Body of pancreas (tissue), 4 donors: ENCODE measurements around the gene STPG3. TPM values are rescaled to one million over a fixed set of nuclear protein-coding genes. Genes with fewer than 3 reads are reported as not detected.

Experiments
- ATAC-seq: fragments of 150-250 bp; one replicate; pipeline ENCODE4 v1.9.1; 2016
- DNase-seq, 4 donors: peaks; one replicate each; pipeline ENCODE4 v3.0.0-alpha.2; 2019
- H3K27ac ChIP-seq, 4 donors: fragments of 200-600 bp; sonication (generic); 1 replicate in 3 of 4; 2 replicates in 1 of 4; pipeline versions ENCODE4 v1.5.1 to v1.6.1; 2016 to 2019; ENCODE audit warnings: mild to moderate bottlenecking in 1 of 4, mixed read lengths in 1 of 4, moderate library complexity in 1 of 4
- H3K27me3 ChIP-seq, 2 donors: fragments of 200-600 bp; sonication (generic); one replicate each; pipeline ENCODE4 v1.6.0; 2016; ENCODE audit warnings: mild to moderate bottlenecking in 1 of 2
- H3K36me3 ChIP-seq, 2 donors: fragments of 200-600 bp; sonication (generic); replicated peaks in 1 of 2; 2 replicates each; pipeline ENCODE4 v1.5.1; 2016; ENCODE audit warnings: low read depth in 2 of 2; ENCODE audit not compliant: insufficient read depth in 1 of 2
- H3K4me1 ChIP-seq: fragments of 200-600 bp; sonication (generic); one replicate; pipeline ENCODE4 v1.6.0; 2016
- H3K4me3 ChIP-seq, 2 donors: fragments of 200-600 bp; sonication (generic); 1 replicate in 1 of 2; 2 replicates in 1 of 2; pipeline ENCODE4 v1.5.1; 2016 to 2019
- H3K9me3 ChIP-seq, 3 donors: fragments of 200-600 bp; sonication (generic); 1 replicate in 2 of 3; 2 replicates in 1 of 3; pipeline ENCODE4 v1.5.1; 2016
- CTCF ChIP-seq, 7 experiments: fragments of 450-650 bp in 4 of 7; fragments of 200-600 bp in 3 of 7; sonication (generic) in 3 of 7; IDR thresholded peaks; one replicate each; pipeline ENCODE4 v1.5.1; 2016 to 2019; ENCODE audit warnings: antibody characterized with exemption in 7 of 7
- POLR2A ChIP-seq, 3 donors: fragments of 450-650 bp; IDR thresholded peaks; one replicate each; pipeline ENCODE4 v1.6.1; 2016; ENCODE audit warnings: antibody characterized with exemption in 3 of 3, mild to moderate bottlenecking in 2 of 3
- WGBS, 2 donors: methylation state at CpG; one replicate each; pipeline ENCODE4 v1.1.5; 2017; 5-methylcytosine and 5-hydroxymethylcytosine counted together
- intact Hi-C: fragments of 100-400 bp; cut with DNase I; formaldehyde crosslinking; loops from one replicate; pipeline ENCODE4 v1.15.1; 2023
- total RNA-seq, 2 donors: library from RNA; depleted of rRNA; stranded (reverse); fragments of >200 nt; gene quantifications; one replicate each; pipeline ENCODE4 v1.1.0, GENCODE V29; 2016

The STPG3 gene
- total RNA-seq, 2 donors from 2014 or later = not detected

- Histone ChIP-seq H3K27me3 (no peaks in the 10 kb centered on the region), H3K9me3 (no peaks in the 10 kb centered on the region), H3K4me3 (no peak overlapping the region), H3K4me1 (peaks cover 62% of the 10 kb centered on the region), H3K36me3 (no peaks in the 10 kb centered on the region), H3K27ac (peak overlapping the region; percentile 84 to 95 (median 92))
- DNase-seq (peak; percentile 87 to 91 (median 90)), ATAC-seq (peak; percentile 55)
- intact Hi-C loops = no loop called here
- 12 to 21% methylated on average over 11 of the region's 11 CpGs for WGBS, 2 donors
- TF ChIP-seq CTCF (IDR thresholded peaks at IDR 0.05) (no peak), POLR2A (IDR thresholded peaks at IDR 0.05) (no peak)
Measured at GRCh38 chr9:137294091-137294680, 43.1 kb downstream of the STPG3 start.

DNA sequence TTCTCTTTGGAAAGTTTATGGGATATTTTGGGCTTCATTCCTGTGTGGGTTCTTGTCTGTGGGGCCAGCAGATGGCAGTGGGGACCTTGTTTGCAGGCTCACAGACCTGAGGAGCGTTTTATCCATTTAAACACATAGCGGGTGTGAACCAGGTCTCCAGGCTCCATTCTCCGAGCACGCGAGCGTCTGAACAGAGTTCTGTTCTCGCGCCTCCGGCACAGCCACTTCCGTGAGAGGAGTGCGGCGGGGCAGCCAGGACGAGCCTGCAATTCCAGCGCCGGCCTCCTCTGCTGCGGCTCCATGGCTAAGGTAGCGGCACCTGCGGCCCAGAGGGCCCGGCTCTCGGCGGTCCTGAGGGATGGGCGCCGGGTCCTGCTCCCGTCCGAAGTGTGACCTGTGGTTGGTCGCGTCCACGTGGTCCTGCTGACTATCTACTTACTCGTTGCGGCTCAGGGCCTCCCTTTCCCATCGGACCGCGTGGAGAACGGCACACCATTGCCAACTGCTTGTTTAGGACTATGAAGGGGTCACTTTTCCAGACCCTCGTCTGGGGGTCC lies 43.7 kb downstream of the STPG3 start:
- TF ChIP-seq CTCF (IDR thresholded peaks at IDR 0.05) (peak in 3 of 7 experiments; percentile 4 to 31 (median 11)), POLR2A (IDR thresholded peaks at IDR 0.05) (no peak)
- no peaks in the 10 kb centered on the region for H3K27me3 ChIP-seq

DNA sequence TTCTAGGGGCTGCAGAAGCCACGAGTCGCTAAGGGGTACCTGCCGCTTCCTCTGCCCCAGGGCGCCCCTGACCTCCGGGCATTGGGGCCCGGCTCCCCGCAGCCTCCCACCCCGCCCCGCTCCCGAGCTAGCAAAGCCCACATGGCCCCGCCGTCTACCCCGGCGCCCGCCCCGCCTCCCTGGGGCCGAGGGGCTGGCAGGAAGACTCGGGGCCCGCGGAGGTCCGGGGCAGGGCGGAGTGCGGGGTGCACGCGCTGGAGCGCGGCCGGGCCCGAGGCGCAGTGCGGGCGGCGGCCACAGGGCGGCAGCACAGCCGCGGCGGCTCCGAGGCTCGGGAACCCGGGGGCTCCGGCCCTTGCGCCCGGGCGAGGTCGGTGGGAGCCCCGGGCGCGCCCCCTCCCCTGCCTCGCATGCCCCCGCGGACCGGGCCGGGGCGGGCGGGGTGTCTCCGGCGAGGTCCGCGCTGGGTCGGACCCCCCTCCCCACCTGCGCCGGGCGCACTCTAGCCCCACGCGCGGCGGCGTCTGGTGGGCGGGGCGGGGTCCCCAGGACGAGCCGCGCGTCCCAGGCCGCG lies 44.2 kb downstream of the STPG3 start:
- Histone ChIP-seq H3K27me3 (no peaks in the 10 kb centered on the region), H3K36me3 (no peaks in the 10 kb centered on the region), H3K9me3 (no peaks in the 10 kb centered on the region), H3K4me1 (peaks cover 72% of the 10 kb centered on the region), H3K4me3 (no peak overlapping the region), H3K27ac (peak overlapping the region; percentile 84 to 95 (median 92))
- peak; percentile 41 for ATAC-seq
- intact Hi-C loops = no loop called here
- peak in 3 of 4 donors; percentile 46 to 60 (median 57) for DNase-seq
- 6% methylated on average over 33 of the region's 76 CpGs; no CpG with 5 or more reads in 1 of the 2 donors for WGBS, 2 donors
- no peak for TF ChIP-seq POLR2A (IDR thresholded peaks at IDR 0.05)
- peak in 4 of 7 experiments; percentile 85 to 90 (median 86) for TF ChIP-seq CTCF (IDR thresholded peaks at IDR 0.05)

More for the DNA sequence above, 43.7 kb downstream of the STPG3 start:
- H3K9me3 ChIP-seq = no peaks in the 10 kb centered on the region
- WGBS, 2 donors = 38 to 77% methylated on average over 12 to 35 of the region's 35 CpGs
- no peak overlapping the region for H3K4me3 ChIP-seq
- intact Hi-C loops = no loop called here
- peak overlapping the region; percentile 84 to 95 (median 92) for H3K27ac ChIP-seq
- no peaks in the 10 kb centered on the region for H3K36me3 ChIP-seq
- DNase-seq = peak in 2 of 4 donors; percentile 39 to 41
- peaks cover 66% of the 10 kb centered on the region for H3K4me1 ChIP-seq
- no peak for ATAC-seq

DNA sequence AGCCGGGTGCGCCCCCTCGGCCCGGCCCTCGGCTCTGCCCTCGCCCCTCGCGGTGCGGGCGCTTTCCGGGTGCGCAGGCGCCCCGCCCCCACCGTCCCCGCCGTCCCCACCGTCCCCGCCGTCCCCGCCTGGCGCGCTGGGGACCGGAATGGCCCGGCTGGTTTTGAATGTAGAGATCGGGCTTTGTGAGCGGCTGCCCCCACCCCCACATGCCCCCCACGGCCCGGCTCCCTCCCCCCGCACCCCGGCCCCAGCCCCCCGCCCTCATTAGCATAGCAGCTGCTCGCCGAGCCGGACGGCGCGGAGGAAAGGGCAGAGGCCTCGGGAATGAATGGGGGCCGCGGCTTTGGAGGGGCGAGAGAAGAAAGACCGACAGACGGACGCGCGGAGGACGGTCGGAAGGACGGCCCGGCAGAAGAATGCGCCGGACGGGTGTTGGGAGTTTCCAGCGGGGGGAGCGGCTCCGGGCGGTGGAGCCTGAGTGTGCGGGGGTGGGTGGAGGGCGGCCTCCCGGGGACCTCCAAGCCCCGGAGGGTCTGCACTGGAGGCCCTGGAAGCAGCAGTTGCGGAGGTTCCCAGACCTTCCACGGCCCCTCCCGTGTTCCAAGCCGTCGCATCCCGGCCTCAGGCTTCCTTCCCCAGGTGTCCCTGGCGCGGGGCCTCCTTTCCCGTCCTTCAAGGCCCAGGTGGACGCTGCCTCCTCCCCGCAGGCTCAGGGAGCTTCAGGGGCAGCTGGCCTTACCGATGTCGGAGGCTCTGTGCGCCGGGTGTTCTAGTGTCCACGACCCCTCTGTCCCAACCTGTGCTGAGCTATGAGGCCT lies 45.0 kb downstream of the STPG3 start:
- peak in 2 of 4 donors; percentile 45 to 55 for DNase-seq
- Histone ChIP-seq H3K9me3 (no peaks in the 10 kb centered on the region), H3K36me3 (no peaks in the 10 kb centered on the region), H3K4me3 (no peak overlapping the region), H3K27me3 (no peaks in the 10 kb centered on the region), H3K27ac (peak overlapping the region; percentile 84 to 95 (median 92)), H3K4me1 (peaks cover 75% of the 10 kb centered on the region)
- intact Hi-C loops = no loop called here
- TF ChIP-seq POLR2A (IDR thresholded peaks at IDR 0.05) = no peak
- no peak for TF ChIP-seq CTCF (IDR thresholded peaks at IDR 0.05)
- WGBS, 2 donors = 9 to 23% methylated on average over 23 to 58 of the region's 78 CpGs
- no peak for ATAC-seq
